WTC11 (cell line): Measurements from ENCODE around the gene ZEB1.

Source experiments
- NFYB ChIP-seq: sonication (generic); formaldehyde crosslinking; conservative IDR thresholded peaks from 2 replicates; pipeline ENCODE4 v1.8.0; 2022; ENCODE audit warnings: low read depth, missing genetic modification reagents
- NR2C2 ChIP-seq: sonication (generic); formaldehyde crosslinking; IDR thresholded peaks from 2 replicates; pipeline ENCODE4 v1.8.0; 2022; ENCODE audit warnings: mild to moderate bottlenecking, missing genetic modification reagents
- ZNF263 ChIP-seq: sonication (generic); formaldehyde crosslinking; IDR thresholded peaks from 2 replicates; pipeline ENCODE4 v1.8.1; 2022; ENCODE audit warnings: low read depth, mild to moderate bottlenecking, moderate library complexity, missing genetic modification reagents
- TF ChIP-seq, protein P1 (sequence below): fragments of 200-600 bp; IDR thresholded peaks from 2 replicates; pipeline ENCODE4 v1.8.0; 2022; ENCODE audit warnings: antibody characterized with exemption
- TF ChIP-seq, protein P2 (sequence below): sonication (generic); formaldehyde crosslinking; IDR thresholded peaks from 2 replicates; pipeline ENCODE4 v1.8.1; 2022; ENCODE audit warnings: low read depth, mild to moderate bottlenecking, moderate library complexity, missing genetic modification reagents, borderline replicate concordance
- TF ChIP-seq, protein P3 (sequence below): sonication (generic); formaldehyde crosslinking; IDR thresholded peaks from 2 replicates; pipeline ENCODE4 v1.8.1; 2022; ENCODE audit warnings: low read depth, missing genetic modification reagents, borderline replicate concordance
- TF ChIP-seq, protein P4 (sequence below): sonication (generic); formaldehyde crosslinking; IDR thresholded peaks from 2 replicates; pipeline ENCODE4 v1.8.1; 2023; ENCODE audit warnings: mild to moderate bottlenecking, missing genetic modification reagents, moderate library complexity

DNA sequence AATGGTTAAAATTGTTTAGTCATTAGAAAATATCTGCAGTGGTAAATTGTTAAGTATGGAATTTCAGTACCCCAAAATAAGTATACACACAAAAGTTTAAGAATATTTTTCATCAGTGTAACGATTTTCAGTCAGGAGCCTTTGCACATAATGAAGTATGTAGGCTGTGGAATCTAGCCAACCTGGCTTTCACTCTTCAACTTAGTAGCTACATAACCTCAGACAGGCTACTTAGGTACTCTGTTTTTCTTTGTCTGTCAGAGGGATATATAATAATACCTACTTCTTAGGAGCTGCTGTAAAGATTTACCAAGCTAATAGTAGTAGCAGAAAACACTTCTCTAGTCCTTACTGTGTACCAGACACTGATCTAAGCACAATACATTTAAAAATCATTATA is 137.5 kb downstream of the ZEB1 start:
- no peak for TF ChIP-seq ZNF263 (CRISPR knock-in tag)
- TF ChIP-seq, protein P1, sequence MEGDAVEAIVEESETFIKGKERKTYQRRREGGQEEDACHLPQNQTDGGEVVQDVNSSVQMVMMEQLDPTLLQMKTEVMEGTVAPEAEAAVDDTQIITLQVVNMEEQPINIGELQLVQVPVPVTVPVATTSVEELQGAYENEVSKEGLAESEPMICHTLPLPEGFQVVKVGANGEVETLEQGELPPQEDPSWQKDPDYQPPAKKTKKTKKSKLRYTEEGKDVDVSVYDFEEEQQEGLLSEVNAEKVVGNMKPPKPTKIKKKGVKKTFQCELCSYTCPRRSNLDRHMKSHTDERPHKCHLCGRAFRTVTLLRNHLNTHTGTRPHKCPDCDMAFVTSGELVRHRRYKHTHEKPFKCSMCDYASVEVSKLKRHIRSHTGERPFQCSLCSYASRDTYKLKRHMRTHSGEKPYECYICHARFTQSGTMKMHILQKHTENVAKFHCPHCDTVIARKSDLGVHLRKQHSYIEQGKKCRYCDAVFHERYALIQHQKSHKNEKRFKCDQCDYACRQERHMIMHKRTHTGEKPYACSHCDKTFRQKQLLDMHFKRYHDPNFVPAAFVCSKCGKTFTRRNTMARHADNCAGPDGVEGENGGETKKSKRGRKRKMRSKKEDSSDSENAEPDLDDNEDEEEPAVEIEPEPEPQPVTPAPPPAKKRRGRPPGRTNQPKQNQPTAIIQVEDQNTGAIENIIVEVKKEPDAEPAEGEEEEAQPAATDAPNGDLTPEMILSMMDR, result no peak
- TF ChIP-seq NFYB (CRISPR knock-in tag), result no peak
- TF ChIP-seq, protein P2, sequence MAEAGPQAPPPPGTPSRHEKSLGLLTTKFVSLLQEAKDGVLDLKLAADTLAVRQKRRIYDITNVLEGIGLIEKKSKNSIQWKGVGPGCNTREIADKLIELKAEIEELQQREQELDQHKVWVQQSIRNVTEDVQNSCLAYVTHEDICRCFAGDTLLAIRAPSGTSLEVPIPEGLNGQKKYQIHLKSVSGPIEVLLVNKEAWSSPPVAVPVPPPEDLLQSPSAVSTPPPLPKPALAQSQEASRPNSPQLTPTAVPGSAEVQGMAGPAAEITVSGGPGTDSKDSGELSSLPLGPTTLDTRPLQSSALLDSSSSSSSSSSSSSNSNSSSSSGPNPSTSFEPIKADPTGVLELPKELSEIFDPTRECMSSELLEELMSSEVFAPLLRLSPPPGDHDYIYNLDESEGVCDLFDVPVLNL, result no peak
- TF ChIP-seq, protein P3, sequence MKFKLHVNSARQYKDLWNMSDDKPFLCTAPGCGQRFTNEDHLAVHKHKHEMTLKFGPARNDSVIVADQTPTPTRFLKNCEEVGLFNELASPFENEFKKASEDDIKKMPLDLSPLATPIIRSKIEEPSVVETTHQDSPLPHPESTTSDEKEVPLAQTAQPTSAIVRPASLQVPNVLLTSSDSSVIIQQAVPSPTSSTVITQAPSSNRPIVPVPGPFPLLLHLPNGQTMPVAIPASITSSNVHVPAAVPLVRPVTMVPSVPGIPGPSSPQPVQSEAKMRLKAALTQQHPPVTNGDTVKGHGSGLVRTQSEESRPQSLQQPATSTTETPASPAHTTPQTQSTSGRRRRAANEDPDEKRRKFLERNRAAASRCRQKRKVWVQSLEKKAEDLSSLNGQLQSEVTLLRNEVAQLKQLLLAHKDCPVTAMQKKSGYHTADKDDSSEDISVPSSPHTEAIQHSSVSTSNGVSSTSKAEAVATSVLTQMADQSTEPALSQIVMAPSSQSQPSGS, result no peak
- TF ChIP-seq NR2C2 (CRISPR knock-in tag), result no peak
- TF ChIP-seq, protein P4, sequence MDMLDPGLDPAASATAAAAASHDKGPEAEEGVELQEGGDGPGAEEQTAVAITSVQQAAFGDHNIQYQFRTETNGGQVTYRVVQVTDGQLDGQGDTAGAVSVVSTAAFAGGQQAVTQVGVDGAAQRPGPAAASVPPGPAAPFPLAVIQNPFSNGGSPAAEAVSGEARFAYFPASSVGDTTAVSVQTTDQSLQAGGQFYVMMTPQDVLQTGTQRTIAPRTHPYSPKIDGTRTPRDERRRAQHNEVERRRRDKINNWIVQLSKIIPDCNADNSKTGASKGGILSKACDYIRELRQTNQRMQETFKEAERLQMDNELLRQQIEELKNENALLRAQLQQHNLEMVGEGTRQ, result no peak
